PFSK-1 (cell line): ENCODE measurements around the gene ZNF530.

ENCODE experiments used
- FOXP2 ChIP-seq: optimal IDR thresholded peaks from 2 replicates; pipeline ENCODE3; 2011; ENCODE audit warnings: borderline replicate concordance, control low read depth, inconsistent platforms; ENCODE audit not compliant: insufficient read depth; ENCODE audit errors: extremely low read length, extremely low read depth
- POLR2AphosphoS5 ChIP-seq: IDR thresholded peaks from 2 replicates; pipeline ENCODE4 v1.6.1; 2012; ENCODE audit warnings: low read depth, mild to moderate bottlenecking, control low read depth, low read length, moderate library complexity
- REST ChIP-seq, 2 experiments: IDR thresholded peaks; 2 replicates each; pipeline versions ENCODE4 v1.6.1 to v1.8.0; 2011 to 2012; ENCODE audit warnings: low read depth in 2 of 2, low read length in 2 of 2, control low read depth in 1 of 2, inconsistent platforms in 1 of 2, mild to moderate bottlenecking in 1 of 2, moderate library complexity in 1 of 2; ENCODE audit not compliant: insufficient read depth in 1 of 2
- SIN3A ChIP-seq: IDR thresholded peaks from 2 replicates; pipeline ENCODE4 v1.6.1; 2012; ENCODE audit warnings: mild to moderate bottlenecking, low read length, moderate library complexity, borderline replicate concordance; ENCODE audit not compliant: insufficient read depth
- TAF1 ChIP-seq: IDR thresholded peaks from 2 replicates; pipeline ENCODE4 v1.6.1; 2012; ENCODE audit warnings: low read length, control low read depth, borderline replicate concordance; ENCODE audit not compliant: insufficient read depth

ZNF530 gene

DNA sequence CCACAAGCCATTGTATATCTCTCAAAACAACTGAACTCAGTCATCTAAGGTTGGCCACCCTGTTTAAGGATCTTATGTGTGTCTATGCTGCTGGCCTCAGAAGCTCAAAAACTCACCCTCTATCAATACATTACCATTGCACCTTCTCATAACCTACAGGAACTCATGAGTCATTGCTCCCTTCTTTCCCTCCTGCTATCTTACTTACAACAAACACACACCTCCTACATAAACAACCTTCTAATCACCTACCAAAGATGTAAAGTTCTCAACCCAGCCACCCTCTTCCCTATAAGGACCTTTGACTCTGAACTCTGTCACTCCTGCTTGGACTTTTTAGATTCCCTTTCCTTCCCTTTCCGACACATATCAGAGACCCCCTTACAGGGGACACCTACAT lies 55.8 kb downstream of the ZNF530 start:
- TF ChIP-seq REST (IDR thresholded peaks at IDR 0.05; ENCODE audit: insufficient read depth in 1 of 2, low read depth in 2 of 2, low read length in 2 of 2) (no peak), FOXP2 (no peak), TAF1 (no peak), POLR2AphosphoS5 (no peak), SIN3A (no peak)

GRCh38 chr19:57656346-57656745 lies 56.7 kb downstream of the ZNF530 start:
- no peak for TF ChIP-seq TAF1
- TF ChIP-seq SIN3A, result no peak
- TF ChIP-seq POLR2AphosphoS5, result no peak
- TF ChIP-seq FOXP2, result no peak
- TF ChIP-seq REST (IDR thresholded peaks at IDR 0.05; ENCODE audit: insufficient read depth in 1 of 2, low read depth in 2 of 2, low read length in 2 of 2), result no peak
